HG02759 (cell line): ENCODE measurements around the gene CTNNAL1.

Experiments
- ATAC-seq: cut with Tn5 transposase; IDR thresholded peaks from one replicate; pipeline ENCODE4 v1.9.1; 2021; ENCODE audit warnings: mild to moderate bottlenecking, moderate library complexity; ENCODE audit not compliant: unreplicated experiment

CTNNAL1 gene

GRCh38 chr9:109030426-109030825, 17.1 kb upstream of the CTNNAL1 start:
- no peak for ATAC-seq

GRCh38 chr9:109028457-109028856, 15.2 kb upstream of the CTNNAL1 start:
- no peak for ATAC-seq

- ATAC-seq: no peak
Observed at GRCh38 chr9:109027176-109027575, 13.9 kb upstream of the CTNNAL1 start.

- no peak for ATAC-seq
Observed at GRCh38 chr9:109026306-109026705, 13.0 kb upstream of the CTNNAL1 start.

GRCh38 chr9:109022873-109023272, 9.6 kb upstream of the CTNNAL1 start:
- ATAC-seq: no peak

GRCh38 chr9:109020581-109021511, 7.5 kb upstream of the CTNNAL1 start:
- ATAC-seq: no peak

- no peak for ATAC-seq
Observed at GRCh38 chr9:109020113-109020512, 6.8 kb upstream of the CTNNAL1 start.

- ATAC-seq: no peak
Observed at GRCh38 chr9:109019420-109019819, 6.1 kb upstream of the CTNNAL1 start.

- peak; percentile 35 for ATAC-seq
Observed at GRCh38 chr9:109017493-109017892, 4.2 kb upstream of the CTNNAL1 start.

GRCh38 chr9:109017061-109017460, 3.8 kb upstream of the CTNNAL1 start:
- ATAC-seq: no peak

GRCh38 chr9:109016132-109016531, 2.8 kb upstream of the CTNNAL1 start:
- ATAC-seq: no peak

- ATAC-seq: no peak
Observed at GRCh38 chr9:109014608-109015280, 1.4 kb upstream of the CTNNAL1 start.

GRCh38 chr9:109013679-109014607, 644 bp upstream of the CTNNAL1 start:
- ATAC-seq: no peak

GRCh38 chr9:109012009-109012875, 1.1 kb downstream of the CTNNAL1 start:
- ATAC-seq: peak; percentile 35

GRCh38 chr9:109011231-109011671, 2.0 kb downstream of the CTNNAL1 start:
- ATAC-seq: no peak

- no peak for ATAC-seq
Observed at GRCh38 chr9:109010746-109011145, 2.6 kb downstream of the CTNNAL1 start.

GRCh38 chr9:109005678-109006077, 7.6 kb downstream of the CTNNAL1 start:
- ATAC-seq: no peak

GRCh38 chr9:109003116-109003515, 10.2 kb downstream of the CTNNAL1 start:
- no peak for ATAC-seq

GRCh38 chr9:109002141-109002540, 11.2 kb downstream of the CTNNAL1 start:
- no peak for ATAC-seq

GRCh38 chr9:109001275-109001676, 12.0 kb downstream of the CTNNAL1 start:
- ATAC-seq: no peak
